IMR-90 (cell line): ENCODE measurements around the gene CAPZA3. TPM values are rescaled to one million over a fixed set of nuclear protein-coding genes. Genes with fewer than 3 reads are reported as not detected.
A peak's percentile ranks its signal among the peaks of the same experiment; 100 is the strongest.

Experiments
- ATAC-seq: fragments of 200-7000 bp; cut with Tn5 transposase; 2 replicates; pipeline ENCODE4 v1.9.1; 2020; ENCODE audit warnings: low read depth, mild to moderate bottlenecking, moderate library complexity
- BruUV-seq: library from RNA; stranded (reverse); fragments of 400-500 nt; replicated peaks from 2 replicates; lab custom pipeline; 2021; lab: Mats Ljungman, UMichigan
- CTCF ChIA-PET: fragments of 300-600 bp; formaldehyde crosslinking; extraction: SDS; loops from one replicate; lab custom pipeline; 2021; ENCODE audit warnings: antibody characterized with exemption; lab: Yijun Ruan, JAX
- POLR2A ChIA-PET: fragments of 300-600 bp; sonication (Branson Sonifier 250); formaldehyde crosslinking; loops from one replicate; lab custom pipeline; 2022; ENCODE audit warnings: antibody characterized with exemption; ENCODE audit not compliant: unreplicated experiment; lab: Charles Lee
- DNase-seq: peaks from one replicate; pipeline ENCODE4 v3.0.0; 2013
- H2AFZ ChIP-seq: replicated peaks from 2 replicates; pipeline ENCODE3; 2013; ENCODE audit warnings: low read length, mild to moderate bottlenecking; ENCODE audit not compliant: poor library complexity
- H2AK5ac ChIP-seq: 2 replicates; pipeline ENCODE4 v1.6.1; 2013; ENCODE audit warnings: low read depth, low read length, inconsistent platforms
- H2AK9ac ChIP-seq: replicated peaks from 2 replicates; pipeline ENCODE3; 2013; ENCODE audit warnings: mild to moderate bottlenecking, low read depth, low read length, moderate library complexity; ENCODE audit not compliant: poor library complexity
- H2BK120ac ChIP-seq: 2 replicates; pipeline ENCODE4 v1.6.1; 2013; ENCODE audit warnings: low read depth, low read length, inconsistent platforms
- H2BK15ac ChIP-seq: 3 replicates; pipeline ENCODE4 v1.6.1; 2013; ENCODE audit warnings: low read depth, low read length, inconsistent platforms
- H2BK20ac ChIP-seq: 2 replicates; pipeline ENCODE4 v1.6.1; 2013; ENCODE audit warnings: low read depth, mild to moderate bottlenecking, inconsistent platforms, low read length, moderate library complexity
- H2BK5ac ChIP-seq: 2 replicates; pipeline ENCODE4 v1.6.1; 2013; ENCODE audit warnings: mild to moderate bottlenecking, low read depth, low read length, inconsistent platforms; ENCODE audit not compliant: poor library complexity, severe bottlenecking
- H3K14ac ChIP-seq: replicated peaks from 2 replicates; pipeline ENCODE4 v1.6.1; 2013; ENCODE audit warnings: low read depth, low read length, inconsistent platforms
- H3K18ac ChIP-seq: 2 replicates; pipeline ENCODE4 v1.6.1; 2013; ENCODE audit warnings: low read depth, low read length, control low read depth
- H3K23ac ChIP-seq: 2 replicates; pipeline ENCODE4 v1.6.1; 2013; ENCODE audit warnings: low read depth, low read length, inconsistent platforms
- H3K27ac ChIP-seq: 2 replicates; pipeline ENCODE4 v1.5.1; 2013; ENCODE audit warnings: mild to moderate bottlenecking, control low read depth, low read length; ENCODE audit not compliant: insufficient read depth
- H3K27me3 ChIP-seq: 2 replicates; pipeline ENCODE4 v1.6.1; 2013; ENCODE audit warnings: low read length; ENCODE audit not compliant: control insufficient read depth, insufficient read depth
- H3K36me3 ChIP-seq: 2 replicates; pipeline ENCODE4 v1.6.1; 2013; ENCODE audit warnings: low read length, mixed read lengths; ENCODE audit not compliant: control insufficient read depth, insufficient read depth
- H3K4ac ChIP-seq: 2 replicates; pipeline ENCODE4 v1.6.1; 2013; ENCODE audit warnings: low read depth, low read length, inconsistent platforms
- H3K4me1 ChIP-seq: 2 replicates; pipeline ENCODE4 v1.6.1; 2013; ENCODE audit warnings: low read length, mixed read lengths; ENCODE audit not compliant: control insufficient read depth, insufficient read depth
- H3K4me2 ChIP-seq: 2 replicates; pipeline ENCODE4 v1.6.1; 2013; ENCODE audit warnings: low read depth, mild to moderate bottlenecking, control low read depth, low read length, moderate library complexity
- H3K4me3 ChIP-seq: 2 replicates; pipeline ENCODE4 v1.5.1; 2013; ENCODE audit warnings: low read depth, mild to moderate bottlenecking, control low read depth, low read length, moderate library complexity; ENCODE audit not compliant: insufficient read depth
- H3K56ac ChIP-seq: 2 replicates; pipeline ENCODE4 v1.6.1; 2013; ENCODE audit warnings: low read length, inconsistent platforms; ENCODE audit not compliant: insufficient read depth; ENCODE audit errors: extremely low read depth
- H3K79me1 ChIP-seq, 2 experiments: 2 replicates each; pipeline ENCODE4 v1.6.1; 2013; ENCODE audit warnings: low read length in 2 of 2, inconsistent platforms in 1 of 2, low read depth in 1 of 2
- H3K9ac ChIP-seq: 2 replicates; pipeline ENCODE4 v1.6.1; 2013; ENCODE audit warnings: low read depth, low read length, control low read depth
- H3K9me1 ChIP-seq: 2 replicates; pipeline ENCODE4 v1.6.1; 2013; ENCODE audit warnings: low read length, inconsistent platforms; ENCODE audit not compliant: insufficient read depth
- H3K9me3 ChIP-seq: 2 replicates; pipeline ENCODE4 v1.6.1; 2013; ENCODE audit warnings: low read length; ENCODE audit not compliant: control insufficient read depth, insufficient read depth
- H4K20me1 ChIP-seq: 2 replicates; pipeline ENCODE4 v1.6.1; 2013; ENCODE audit warnings: low read length, inconsistent platforms; ENCODE audit not compliant: insufficient read depth
- H4K5ac ChIP-seq: 2 replicates; pipeline ENCODE4 v1.6.1; 2013; ENCODE audit warnings: mild to moderate bottlenecking, low read depth, low read length, control low read depth
- H4K8ac ChIP-seq, 2 experiments: 2 replicates each; pipeline ENCODE4 v1.6.1; 2013; ENCODE audit warnings: low read depth in 2 of 2, low read length in 2 of 2, control low read depth in 1 of 2, inconsistent platforms in 1 of 2
- H4K91ac ChIP-seq: 2 replicates; pipeline ENCODE4 v1.6.1; 2013; ENCODE audit warnings: low read depth, low read length, inconsistent platforms; ENCODE audit not compliant: insufficient read depth
- CEBPB ChIP-seq: IDR thresholded peaks from 2 replicates; pipeline ENCODE4 v1.6.1; 2012; ENCODE audit warnings: low read depth, low read length, improper control_type of control experiment
- ELK1 ChIP-seq: fragments of 150-350 bp; IDR thresholded peaks from 2 replicates; pipeline ENCODE4 v1.6.1; 2016; ENCODE audit warnings: low read depth, mild to moderate bottlenecking, low read length, moderate library complexity, borderline replicate concordance
- FOS ChIP-seq: fragments of 150-350 bp; IDR thresholded peaks from 2 replicates; pipeline ENCODE4 v1.6.1; 2016; ENCODE audit warnings: low read depth, low read length
- MAZ ChIP-seq: IDR thresholded peaks from 2 replicates; pipeline ENCODE4 v1.6.1; 2012; ENCODE audit warnings: low read depth, mild to moderate bottlenecking, low read length, improper control_type of control experiment, moderate library complexity, borderline replicate concordance
- MXI1 ChIP-seq: IDR thresholded peaks from 2 replicates; pipeline ENCODE4 v1.6.1; 2012; ENCODE audit warnings: low read depth, mild to moderate bottlenecking, low read length, moderate library complexity, borderline replicate concordance
- NFE2L2 ChIP-seq: fragments of 150-350 bp; IDR thresholded peaks from 2 replicates; pipeline ENCODE4 v1.6.1; 2016; ENCODE audit warnings: low read depth, mild to moderate bottlenecking, low read length
- POLR2A ChIP-seq: IDR thresholded peaks from 2 replicates; pipeline ENCODE4 v1.6.1; 2012; ENCODE audit warnings: mild to moderate bottlenecking, low read depth, low read length
- RCOR1 ChIP-seq: IDR thresholded peaks from 2 replicates; pipeline ENCODE4 v1.6.1; 2012; ENCODE audit warnings: mild to moderate bottlenecking, low read length, improper control_type of control experiment; ENCODE audit not compliant: insufficient replicate concordance
- RFX5 ChIP-seq: IDR thresholded peaks from 2 replicates; pipeline ENCODE4 v1.8.0; 2012; ENCODE audit warnings: low read depth, mild to moderate bottlenecking, low read length, moderate library complexity
- SMC3 ChIP-seq: fragments of 150-350 bp; IDR thresholded peaks from 2 replicates; pipeline ENCODE4 v1.6.1; 2016; ENCODE audit warnings: low read depth, mild to moderate bottlenecking, antibody characterized with exemption, low read length, moderate library complexity
- USF2 ChIP-seq: fragments of 150-350 bp; IDR thresholded peaks from 2 replicates; pipeline ENCODE4 v1.6.1; 2017; ENCODE audit warnings: mild to moderate bottlenecking, antibody characterized with exemption, low read length, low read depth
- dilution Hi-C: fragments of 300-500 bp; cut with HindIII; formaldehyde crosslinking; loops from one replicate; pipeline ENCODE4 v1.14.3; 2018; ENCODE audit warnings: low sequenced_read_pairs; ENCODE audit not compliant: unreplicated experiment
- in situ Hi-C: fragments of 300-500 bp; cut with MboI; formaldehyde crosslinking; loops from 3 replicates; pipeline ENCODE4 v1.14.3; 2019; ENCODE audit warnings: low sequenced_read_pairs, inconsistent platforms, mixed read lengths
- intact Hi-C: fragments of 100-400 bp; cut with micrococcal nuclease; formaldehyde crosslinking; loops from 2 replicates; pipeline ENCODE4 v1.10.0; 2022
- polyA plus RNA-seq, 3 experiments: library from polyadenylated mRNA; depleted of rRNA; stranded (reverse); fragments of >200 nt; gene quantifications; 2 replicates each; pipeline ENCODE4 v1.2.3, GENCODE V29; 2012; ENCODE audit warnings: low replicate concordance in 1 of 3
- total RNA-seq: library from RNA; depleted of rRNA; stranded (reverse); fragments of >200 nt; gene quantifications from 2 replicates; pipeline ENCODE4 v1.2.3, GENCODE V29; 2012

Gene CAPZA3
- total and polyA plus RNA-seq, 2 of the 4 experiments (the other 2 are of a cell fraction), result not detected

- Histone ChIP-seq H3K36me3 (no peaks in the 10 kb centered on the region), H3K56ac (no peak overlapping the region), H3K23ac (no peak overlapping the region), H3K4me3 (no peak overlapping the region), H4K8ac (no peak overlapping the region), H3K27ac (peak overlapping the region; percentile 29; the same call in 1 of the 2 replicates), H3K4me1 (peaks cover 2% of the 10 kb centered on the region; the same call in 1 of the 2 replicates), H2AK5ac (no peak overlapping the region), H3K79me1 (no peaks in the 10 kb centered on the region), H3K4me2 (no peak overlapping the region), H2AK9ac (no peak overlapping the region), H3K27me3 (no peaks in the 10 kb centered on the region), H3K9me1 (no peaks in the 10 kb centered on the region), H2BK20ac (no peak overlapping the region), H3K9ac (no peak overlapping the region), H4K5ac (no peak overlapping the region), H4K20me1 (no peaks in the 10 kb centered on the region), H2BK5ac (peak overlapping the region; percentile 69), H2AFZ (no peak overlapping the region), H4K91ac (no peak overlapping the region), H3K18ac (no peak overlapping the region), H3K4ac (no peak overlapping the region), H2BK15ac (no peak overlapping the region), H3K14ac (no peak overlapping the region), H2BK120ac (no peak overlapping the region), H3K9me3 (no peaks in the 10 kb centered on the region)
- DNase-seq, result peak; percentile 80
- ChIA-PET POLR2A (no interaction called here), CTCF (no interaction called here)
- in situ Hi-C loops (no loop called here), intact Hi-C loops (no loop called here), dilution Hi-C loops (no loop called here)
- no TSS peak for BruUV-seq
- TF ChIP-seq FOS (peak; percentile 83), RCOR1 (no peak), MAZ (no peak), SMC3 (no peak), CEBPB (peak; percentile 44; the same call in 1 of the 2 replicates), MXI1 (no peak), POLR2A (no peak), USF2 (no peak), NFE2L2 (no peak), ELK1 (no peak), RFX5 (no peak)
- peak; percentile 92 for ATAC-seq
These were observed 40.8 kb upstream of the CAPZA3 start for GRCh38 chr12:18696971-18697602.
